GM21528 (cell line): ENCODE data around the gene SH3TC1.

ENCODE experiments used
- ATAC-seq: cut with Tn5 transposase; IDR thresholded peaks from one replicate; pipeline ENCODE4 v1.9.1; 2021; ENCODE audit warnings: mild to moderate bottlenecking, moderate library complexity; ENCODE audit not compliant: unreplicated experiment, low FRiP score

SH3TC1 gene

GRCh38 chr4:8227771-8228318, 28.8 kb downstream of the SH3TC1 start:
- ATAC-seq = no peak

- peak; percentile 67 for ATAC-seq
These were observed 29.5 kb downstream of the SH3TC1 start for GRCh38 chr4:8228319-8229250.

- ATAC-seq = no peak
These were observed 30.4 kb downstream of the SH3TC1 start for GRCh38 chr4:8229331-8229975.

- ATAC-seq = no peak
These were observed 30.9 kb downstream of the SH3TC1 start for GRCh38 chr4:8230033-8230432.

- no peak for ATAC-seq
These were observed 31.8 kb downstream of the SH3TC1 start for GRCh38 chr4:8230891-8231290.

GRCh38 chr4:8231551-8232049, 32.5 kb downstream of the SH3TC1 start:
- ATAC-seq = no peak

GRCh38 chr4:8232748-8233147, 33.7 kb downstream of the SH3TC1 start:
- ATAC-seq = no peak

GRCh38 chr4:8233672-8234484, 34.8 kb downstream of the SH3TC1 start:
- ATAC-seq = no peak

GRCh38 chr4:8234715-8235114, 35.6 kb downstream of the SH3TC1 start:
- ATAC-seq = no peak

GRCh38 chr4:8235224-8235623, 36.1 kb downstream of the SH3TC1 start:
- no peak for ATAC-seq

GRCh38 chr4:8235686-8236085, 36.6 kb downstream of the SH3TC1 start:
- no peak for ATAC-seq

- no peak for ATAC-seq
These were observed 37.2 kb downstream of the SH3TC1 start for GRCh38 chr4:8236106-8236919.

- no peak for ATAC-seq
These were observed 37.8 kb downstream of the SH3TC1 start for GRCh38 chr4:8236920-8237195.

GRCh38 chr4:8237256-8237989, 38.3 kb downstream of the SH3TC1 start:
- no peak for ATAC-seq

- no peak for ATAC-seq
These were observed 39.0 kb downstream of the SH3TC1 start for GRCh38 chr4:8238036-8238511.

GRCh38 chr4:8238515-8239053, 39.5 kb downstream of the SH3TC1 start:
- no peak for ATAC-seq

GRCh38 chr4:8239226-8239625, 40.1 kb downstream of the SH3TC1 start:
- ATAC-seq = no peak

- no peak for ATAC-seq
These were observed 40.6 kb downstream of the SH3TC1 start for GRCh38 chr4:8239661-8240060.
